Midbrain (tissue), 1 donor: ENCODE measurements around the gene MESP2.

Source experiments
- DNase-seq: peaks from one replicate; lab custom pipeline; 2025; lab: John Stamatoyannopoulos, UW

Gene MESP2

DNA sequence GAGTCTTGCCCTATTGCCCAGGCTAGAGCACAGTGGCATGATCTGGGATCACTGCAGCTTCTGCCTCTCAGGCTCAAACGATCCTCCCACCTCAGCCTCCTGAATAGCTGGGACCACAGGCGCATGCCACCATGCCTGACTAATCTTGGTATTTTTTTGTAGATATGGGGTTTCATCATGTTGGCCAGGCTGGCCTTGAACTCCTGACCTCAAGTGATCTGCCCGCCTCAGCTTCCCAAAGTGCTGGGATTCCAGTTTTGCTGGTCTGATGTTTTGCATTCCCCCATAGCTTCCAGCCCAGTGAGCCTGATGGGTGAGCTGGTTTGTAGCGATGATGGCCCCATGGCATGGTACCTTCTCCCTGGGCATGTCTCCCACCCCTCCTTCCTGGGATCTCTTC, 20.4 kb upstream of the MESP2 start:
- DNase-seq: no peak

DNA sequence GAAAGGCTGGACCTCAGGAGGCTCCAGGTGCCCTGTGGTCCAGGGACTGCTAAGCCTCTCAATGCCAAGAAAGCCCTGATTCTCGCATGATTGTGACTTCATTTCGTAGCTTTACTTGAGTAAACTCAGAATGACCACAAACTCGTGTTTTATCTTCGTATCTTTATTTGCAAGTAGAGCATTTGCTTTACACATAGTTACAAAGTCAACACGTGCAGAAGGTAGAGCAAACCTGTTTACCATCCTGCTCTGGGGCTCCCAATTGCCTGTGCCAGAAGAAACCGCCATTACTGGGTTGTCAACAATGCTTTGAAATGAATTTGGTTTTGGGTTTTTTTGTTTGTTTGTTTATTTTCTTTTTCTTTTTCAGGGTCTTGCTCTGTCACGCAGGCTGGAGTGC, 19.2 kb upstream of the MESP2 start:
- no peak for DNase-seq

DNA sequence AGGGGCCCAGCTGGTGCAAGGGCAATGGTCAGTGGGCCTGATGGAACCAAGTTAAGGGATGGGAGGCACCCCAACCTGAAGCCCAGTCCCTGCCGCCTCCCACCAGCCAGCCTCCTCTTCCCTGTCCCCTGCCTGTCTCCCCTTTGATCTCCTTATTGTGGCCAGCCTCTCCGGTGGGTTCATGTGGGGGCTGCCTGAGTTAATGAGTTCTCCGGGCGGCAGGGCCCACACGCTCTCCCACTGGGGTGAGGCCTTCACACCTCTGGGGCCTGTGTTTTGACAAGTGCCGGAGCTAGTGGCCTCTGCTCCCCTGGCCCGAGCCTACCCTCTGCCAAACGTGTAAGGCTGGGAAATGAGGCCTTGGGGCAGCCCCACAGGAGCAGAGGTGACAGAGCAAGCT, 17.8 kb upstream of the MESP2 start:
- no peak for DNase-seq

DNA sequence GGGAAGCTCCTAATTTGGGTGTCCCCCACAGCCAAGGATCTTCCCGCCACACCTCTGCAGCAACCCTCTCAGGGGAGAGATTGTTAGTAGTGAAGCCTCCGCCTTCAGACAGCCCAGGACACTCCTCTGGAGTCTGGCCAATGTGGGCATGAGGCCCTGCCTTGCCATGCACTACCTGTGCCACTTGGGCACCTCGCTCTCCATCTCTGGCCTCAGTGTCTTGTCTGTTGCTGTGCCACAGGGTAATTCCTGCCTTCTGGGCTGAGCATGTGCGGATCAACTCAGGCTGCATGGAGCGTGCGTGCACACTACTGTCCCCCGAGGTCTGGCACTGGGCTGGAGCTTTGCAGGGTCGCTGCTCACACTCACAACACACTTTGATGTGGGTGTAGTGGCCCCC, 17.2 kb upstream of the MESP2 start:
- no peak for DNase-seq

DNA sequence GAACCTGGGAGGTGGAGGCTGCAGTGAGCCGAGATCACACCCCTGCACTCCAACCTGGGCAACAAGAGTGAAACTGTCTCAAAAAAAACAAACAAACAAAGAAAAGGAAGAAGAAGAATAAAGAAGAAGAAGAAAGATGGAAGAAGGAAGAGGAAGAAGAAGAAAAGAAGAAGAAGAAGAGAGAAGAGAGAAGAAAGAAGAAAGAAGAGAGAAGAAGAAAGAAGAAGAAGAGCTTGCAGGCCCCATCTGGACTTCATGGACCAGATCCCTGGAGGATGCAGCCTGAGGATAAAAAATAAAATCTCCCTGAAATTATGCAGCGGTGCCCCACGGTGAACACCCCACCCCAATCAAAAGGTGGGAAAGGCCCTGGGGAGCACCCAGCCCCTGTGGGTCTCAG, 16.3 kb upstream of the MESP2 start:
- DNase-seq: no peak

DNA sequence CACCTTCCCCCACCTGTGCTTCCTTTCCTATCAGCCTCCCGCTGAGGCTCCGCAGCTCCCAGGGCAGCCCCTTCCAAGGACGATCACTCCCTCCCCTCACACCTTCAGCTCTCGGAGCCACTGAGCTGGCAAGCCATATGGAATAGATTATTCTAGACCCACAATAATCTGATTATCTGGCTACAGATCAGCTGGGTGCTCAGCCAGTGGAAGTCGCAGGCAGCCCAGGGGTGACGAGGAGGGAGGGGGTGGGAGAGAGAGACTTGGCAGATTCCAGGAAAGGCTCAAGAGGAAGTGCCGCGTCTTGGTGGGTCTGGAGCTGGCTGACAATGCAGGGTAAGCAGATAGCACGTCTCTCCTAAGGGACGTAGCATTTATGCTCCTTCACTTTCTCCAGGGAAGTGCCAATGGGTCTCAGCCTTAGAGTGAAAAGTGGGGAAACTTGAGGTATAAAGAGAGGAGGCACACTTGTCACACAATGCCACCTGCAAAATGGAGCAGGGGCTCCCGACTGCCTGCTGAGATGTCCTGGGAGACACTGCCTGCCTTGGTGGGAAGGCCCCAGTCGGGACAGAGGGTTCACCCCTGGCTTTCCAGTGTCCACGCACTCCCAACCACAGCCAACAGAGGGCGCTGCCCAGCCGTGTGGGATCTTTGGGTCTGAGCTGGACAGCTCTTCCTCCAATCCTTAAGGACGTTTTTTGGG, 15.7 kb upstream of the MESP2 start:
- peak; percentile 82 for DNase-seq

DNA sequence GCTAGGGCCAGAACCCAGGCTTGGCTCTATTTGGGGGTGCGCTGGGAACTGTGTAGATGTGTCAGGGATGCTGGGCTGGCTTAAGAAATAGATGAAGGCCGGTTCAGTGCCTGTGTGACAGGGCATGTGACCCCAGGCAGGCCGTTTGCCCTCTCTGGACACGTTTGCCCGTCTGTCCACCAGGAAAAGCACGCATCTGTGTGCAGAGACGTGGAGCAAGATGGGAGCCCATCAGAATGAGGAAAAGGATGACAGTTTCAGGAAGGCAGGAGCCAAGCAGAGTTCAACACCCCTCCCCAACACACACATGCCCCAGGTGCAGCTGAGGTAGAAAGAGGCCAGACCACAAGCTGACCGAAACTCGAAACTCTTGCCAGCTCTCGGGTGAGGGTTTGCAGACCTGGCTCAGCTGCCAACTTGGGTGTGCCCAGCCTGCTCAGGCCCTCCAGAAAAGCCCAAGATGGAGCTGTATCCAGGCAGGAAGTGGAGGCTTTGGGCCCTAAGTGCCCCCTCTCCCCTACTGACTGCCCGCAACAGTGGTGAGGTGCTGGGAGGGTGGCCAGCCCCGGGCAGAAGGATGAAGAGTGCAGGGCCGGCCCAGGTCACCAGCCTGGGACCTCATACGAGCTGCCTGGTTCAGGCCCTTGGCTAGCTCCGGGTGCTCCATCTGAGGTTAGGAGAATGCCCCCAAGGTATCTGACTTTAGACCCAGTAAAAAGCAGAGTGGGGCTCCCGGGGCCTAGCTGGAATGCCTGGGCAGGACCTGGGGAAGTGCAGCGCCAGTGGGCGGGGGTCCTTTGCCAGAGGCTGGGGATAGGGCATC, 14.9 kb upstream of the MESP2 start:
- no peak for DNase-seq

DNA sequence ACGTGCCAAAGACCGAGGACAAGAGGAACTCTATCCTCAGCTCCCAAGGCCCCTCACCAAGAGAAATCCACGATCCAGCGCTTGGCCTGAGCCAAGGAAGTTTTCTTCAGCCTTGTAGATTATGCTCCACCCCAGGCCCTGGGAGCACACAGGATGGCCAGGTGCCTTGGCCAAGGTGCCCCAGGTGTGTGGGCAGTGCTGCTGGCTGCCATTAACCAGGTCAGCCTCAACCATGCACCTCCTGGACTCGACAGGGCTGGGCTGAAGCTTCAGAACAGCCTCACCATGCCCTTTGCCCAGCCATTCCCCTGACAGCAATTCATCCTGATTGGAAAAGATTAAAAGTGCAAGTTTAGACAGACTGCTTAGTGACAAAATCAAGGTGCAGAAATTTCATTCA, 14.2 kb upstream of the MESP2 start:
- DNase-seq: no peak

DNA sequence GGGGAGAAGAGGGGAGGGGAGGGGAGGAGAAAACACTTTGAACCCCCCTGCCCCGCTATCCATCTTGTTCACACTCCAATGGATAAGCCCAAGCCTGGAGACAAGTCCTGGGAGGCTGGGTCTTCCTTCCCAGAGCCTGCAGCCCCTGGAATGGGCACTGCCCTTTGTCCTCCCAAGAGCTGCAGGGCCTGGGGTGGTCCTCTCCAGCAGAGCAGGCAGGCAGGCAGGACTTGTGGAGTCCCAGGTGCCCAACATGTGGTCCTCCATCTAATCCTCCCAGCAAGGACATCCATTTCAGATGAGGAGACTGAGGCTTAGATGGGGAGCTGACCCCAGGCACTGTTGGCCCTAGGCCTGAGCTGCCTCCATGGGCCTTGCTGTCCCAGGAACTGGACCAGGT, 10.4 kb upstream of the MESP2 start:
- DNase-seq: no peak

DNA sequence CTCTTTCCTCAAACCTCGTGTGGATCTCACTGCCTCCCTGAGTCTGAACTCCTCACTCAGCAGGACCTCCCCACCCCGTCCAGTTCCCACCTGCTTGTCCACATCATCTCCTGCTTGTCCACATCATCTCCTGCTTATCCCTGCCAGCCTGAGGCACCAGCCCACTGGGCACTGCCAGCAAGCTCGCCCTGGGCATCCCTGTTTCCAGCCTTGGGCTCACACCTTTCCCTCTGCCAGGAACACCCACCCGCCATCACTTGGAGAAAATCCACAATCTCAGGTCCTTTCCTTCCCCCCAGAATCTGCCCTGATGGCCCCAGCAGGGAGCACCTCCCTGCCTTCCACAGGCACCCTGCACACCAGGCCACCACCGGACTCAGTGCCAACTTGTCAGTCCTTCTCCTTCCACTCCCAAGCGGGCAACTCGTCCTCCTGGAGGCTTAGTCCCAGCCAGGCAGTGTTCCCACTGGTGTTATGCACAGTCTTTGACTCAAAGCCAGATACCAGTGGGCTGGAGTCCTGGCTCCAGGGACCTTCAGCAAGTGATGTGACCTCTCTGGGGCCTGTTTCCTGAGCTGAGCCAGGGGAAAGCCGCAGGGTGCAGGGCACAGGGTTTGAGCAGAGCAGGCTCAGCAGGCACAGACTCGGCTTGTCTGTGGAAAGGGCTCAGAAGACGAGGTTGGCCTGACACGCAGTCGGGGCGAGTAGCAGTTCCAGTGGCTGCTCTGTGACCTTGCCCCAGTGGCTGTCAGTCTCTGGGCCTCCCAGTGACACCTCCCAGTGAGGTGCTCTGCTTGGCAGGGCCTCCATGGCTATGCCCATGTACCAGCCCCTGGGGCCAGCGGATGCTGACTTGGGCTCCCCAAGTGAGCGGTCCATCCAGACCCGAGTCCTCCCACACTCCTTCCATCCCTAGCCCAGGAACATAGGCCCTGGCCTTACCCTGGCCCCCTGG, 9.5 kb upstream of the MESP2 start:
- DNase-seq: no peak

DNA sequence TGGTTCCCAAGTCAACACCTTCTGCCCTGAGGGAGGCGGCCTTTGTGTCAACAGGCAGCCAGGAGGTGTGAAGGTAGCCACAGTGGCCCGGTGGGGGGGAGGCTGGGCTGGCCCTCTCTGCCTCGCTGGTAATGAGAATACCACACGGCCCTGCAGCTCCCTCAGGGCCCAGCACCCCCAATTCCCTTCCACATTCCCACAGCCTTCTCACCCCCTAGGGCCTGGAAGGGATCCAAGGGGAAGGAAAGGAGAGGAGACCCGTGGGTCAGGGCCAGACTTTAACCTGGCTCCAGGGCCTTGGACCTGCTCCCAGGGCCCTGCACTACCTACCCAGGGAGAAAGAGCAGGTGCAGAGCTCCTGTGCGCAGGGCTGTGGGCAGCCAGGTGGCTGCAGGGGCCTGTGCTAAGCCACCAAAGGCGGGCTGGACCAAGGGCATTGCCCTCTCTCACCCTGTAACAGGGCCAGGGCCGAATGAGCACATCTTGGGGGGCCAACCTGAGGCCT, 8.7 kb upstream of the MESP2 start:
- no peak for DNase-seq

DNA sequence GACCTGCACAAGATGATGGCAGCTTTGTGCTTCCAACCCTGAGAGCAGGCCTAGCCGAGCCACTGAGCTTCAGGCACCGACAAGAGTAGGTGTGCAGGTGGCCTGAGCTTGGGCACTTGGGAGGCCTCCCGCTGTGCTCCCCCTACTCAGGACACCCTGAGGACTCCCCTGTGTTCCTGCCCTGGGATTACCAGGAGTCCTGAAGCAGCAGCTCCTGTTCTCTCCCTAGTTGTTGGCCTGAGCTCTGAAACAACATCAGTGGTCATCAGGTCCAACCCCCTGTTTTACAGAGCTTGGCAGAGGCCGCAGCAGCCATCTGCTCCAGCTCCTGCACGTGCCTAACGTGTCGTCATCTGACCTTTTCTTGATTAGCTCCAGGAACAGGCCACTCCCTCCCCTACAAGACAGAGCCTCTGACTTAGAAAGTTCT, 8.0 kb upstream of the MESP2 start:
- DNase-seq: no peak

DNA sequence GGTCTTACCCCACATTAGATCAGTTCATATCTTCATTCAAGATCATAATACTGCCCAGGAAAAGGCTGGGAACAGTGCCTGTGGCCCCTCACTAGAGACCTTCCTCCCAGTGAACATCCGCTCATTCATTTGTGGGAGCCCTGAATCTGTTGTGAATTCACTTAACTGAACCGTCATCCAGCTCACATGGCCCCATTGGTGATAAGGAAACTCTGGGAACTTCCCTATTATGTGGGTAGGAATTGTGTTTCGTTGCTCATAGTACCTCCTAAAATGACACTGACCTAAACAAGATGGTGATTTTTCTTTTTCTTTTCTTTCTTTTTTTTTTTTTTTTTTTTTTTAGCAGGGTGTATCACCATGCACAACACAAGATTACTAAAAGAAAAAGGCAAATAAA, 6.8 kb upstream of the MESP2 start:
- DNase-seq: no peak

DNA sequence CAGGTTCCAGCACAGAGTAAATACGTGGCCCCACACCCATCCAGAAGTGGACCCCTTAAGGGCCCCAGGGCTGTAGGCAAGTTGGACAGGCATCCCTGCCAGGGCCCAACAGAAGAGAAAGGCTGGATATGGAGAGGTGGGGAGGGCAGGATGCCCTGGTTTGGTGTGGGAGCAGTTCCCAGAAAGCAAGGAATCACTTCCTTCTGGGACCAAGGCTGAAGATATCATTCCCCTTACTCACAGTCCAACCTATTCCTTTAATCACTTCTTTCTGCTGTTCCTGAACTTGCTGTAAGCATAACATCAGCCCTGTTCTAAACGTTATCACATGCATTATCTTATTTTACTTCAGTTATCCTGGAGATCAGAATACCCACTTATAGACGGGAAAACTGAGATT, 6.1 kb upstream of the MESP2 start:
- DNase-seq: no peak

DNA sequence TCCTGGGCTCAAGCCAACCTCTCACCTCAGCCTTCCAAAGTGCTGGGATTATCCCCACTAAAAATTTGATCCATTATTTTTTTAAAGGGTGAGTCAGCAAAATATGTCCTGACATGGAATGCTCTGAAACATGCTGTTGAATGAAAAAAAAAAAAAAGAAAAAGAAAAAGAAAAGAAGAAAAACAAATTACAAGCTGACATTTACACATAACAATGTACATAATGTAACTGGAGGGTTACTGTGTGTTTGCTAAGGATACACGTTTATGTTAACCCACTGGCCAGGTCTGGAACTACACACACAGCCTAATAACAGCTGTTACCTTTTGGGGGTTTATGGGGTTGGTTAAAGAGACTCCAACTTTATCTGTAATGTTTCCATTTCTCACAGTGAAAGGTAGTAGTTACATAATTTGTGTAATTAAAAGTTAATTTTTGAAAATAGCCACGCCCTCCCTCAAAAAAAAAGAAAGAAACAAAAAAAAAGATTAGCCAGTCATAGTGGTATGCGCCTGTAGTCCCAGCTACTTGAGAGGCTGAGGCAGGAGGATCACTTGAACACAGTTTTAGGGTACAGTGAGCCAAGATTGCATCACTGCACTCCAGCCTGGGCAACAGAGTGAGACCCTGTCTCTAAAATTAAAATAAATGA, 3.1 kb upstream of the MESP2 start:
- DNase-seq: no peak

DNA sequence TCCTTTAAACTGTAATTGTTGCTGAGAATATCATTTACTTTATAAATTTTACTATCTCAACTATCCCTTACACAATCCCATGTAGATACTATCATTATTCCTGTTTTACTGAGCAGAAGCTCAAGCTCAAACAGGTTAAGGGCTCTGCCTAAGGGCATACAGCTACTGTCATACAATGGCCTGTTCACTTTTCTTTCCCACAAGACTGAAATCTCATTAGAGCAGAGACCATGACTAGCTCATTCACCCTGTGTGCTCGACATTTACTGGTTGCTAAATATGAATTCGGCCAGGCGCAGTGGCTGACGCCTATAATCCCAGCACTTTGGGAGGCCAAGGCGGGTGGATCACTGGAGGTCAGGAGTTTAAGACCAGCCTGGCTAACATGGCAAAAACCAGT, 1.6 kb upstream of the MESP2 start:
- no peak for DNase-seq

DNA sequence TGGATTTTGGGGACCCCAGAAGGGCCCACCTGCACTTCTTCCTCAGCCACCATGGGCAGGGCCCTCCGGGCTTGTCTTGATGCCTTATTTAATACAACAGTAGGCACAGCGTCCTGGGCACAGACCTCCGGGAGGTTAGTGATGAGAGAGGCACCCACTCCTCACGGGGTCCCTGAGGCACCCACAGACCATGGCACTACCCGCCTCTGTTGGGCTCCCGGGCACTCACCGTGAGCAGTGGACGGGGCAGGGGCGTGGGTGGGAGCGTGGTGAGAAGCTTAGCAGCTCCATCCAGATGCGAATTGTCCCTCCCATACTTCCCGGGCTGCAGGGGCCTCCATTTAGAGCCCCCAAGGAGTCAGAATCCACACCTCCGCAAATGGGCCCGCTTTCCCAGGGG, 317 bp upstream of the MESP2 start:
- no peak for DNase-seq

DNA sequence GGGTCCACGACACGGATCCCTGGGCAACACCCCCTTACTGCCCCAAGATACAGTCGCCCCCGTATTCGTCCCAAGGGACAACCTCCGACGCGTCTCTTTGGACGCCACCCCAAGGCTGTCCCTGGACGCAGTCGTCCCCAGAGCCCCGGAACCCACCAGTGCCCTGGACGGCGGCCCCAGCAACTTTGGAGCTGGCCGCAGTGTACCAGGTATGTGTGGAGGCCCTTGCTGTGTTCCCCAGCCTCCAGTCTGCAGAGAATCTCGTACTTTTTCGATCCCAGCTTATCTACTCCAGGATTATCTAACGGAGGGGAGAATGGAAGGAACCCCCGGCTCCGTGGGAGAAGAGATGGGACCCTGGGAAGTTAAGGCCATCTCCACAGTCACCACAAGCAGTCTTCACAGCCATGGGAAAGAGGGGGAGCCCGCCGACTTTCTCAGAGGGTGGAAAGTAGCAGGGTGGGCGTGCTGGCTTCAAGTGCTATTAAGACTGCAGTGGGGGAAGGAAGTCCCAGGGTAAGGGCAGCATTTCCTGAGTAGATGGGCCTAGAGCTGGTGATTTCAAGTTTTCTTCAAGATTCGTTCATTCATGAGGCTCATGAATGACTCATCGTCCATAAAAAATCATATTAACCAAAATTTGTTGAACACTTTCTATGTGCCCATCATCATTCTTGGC, 1.1 kb downstream of the MESP2 start:
- DNase-seq: no peak

DNA sequence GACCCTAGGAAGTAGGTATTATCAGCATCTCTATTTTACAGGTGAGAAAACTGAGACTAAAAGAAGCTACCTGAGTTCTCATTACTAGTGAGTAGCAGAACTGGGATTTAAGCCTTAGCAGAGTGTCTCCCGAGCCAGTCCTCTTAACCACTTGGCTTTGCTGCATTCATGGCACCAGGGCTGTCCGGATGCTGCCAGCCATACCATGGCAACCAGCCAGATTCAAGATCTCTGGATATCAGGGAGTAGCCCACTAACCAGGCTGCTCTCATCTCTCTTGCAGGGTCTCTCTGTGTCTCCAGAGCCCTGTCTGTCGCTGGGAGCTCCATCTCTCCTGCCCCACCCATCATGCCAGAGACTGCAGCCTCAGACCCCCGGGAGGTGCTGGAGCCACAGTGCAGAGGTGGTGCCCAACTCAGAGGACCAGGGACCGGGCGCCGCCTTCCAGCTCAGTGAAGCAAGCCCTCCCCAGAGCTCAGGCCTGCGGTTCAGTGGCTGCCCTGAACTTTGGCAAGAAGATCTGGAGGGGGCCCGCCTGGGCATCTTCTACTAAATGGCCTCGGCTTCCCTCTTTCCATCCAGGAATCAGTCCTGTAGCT, 1.7 kb downstream of the MESP2 start:
- peak; percentile 28 for DNase-seq

DNA sequence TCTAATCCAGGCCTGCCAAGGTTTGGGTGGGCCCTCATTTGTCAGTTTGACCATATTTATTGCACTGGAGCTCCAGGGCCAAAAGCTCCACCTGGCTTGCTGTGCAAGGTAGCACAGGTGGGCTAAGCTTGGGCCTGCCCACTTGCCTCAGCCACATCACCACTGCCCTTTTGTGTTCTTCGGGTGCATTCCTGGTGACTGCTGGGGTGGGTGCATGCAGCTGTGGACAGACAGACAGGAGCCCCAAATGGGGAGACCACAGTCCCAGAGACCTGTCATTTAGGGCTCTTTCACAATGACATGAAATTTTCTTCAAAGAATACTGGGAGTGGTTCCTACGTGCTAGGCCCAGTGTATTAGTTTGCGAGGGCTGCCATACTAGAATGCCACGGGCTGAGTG, 2.7 kb downstream of the MESP2 start:
- no peak for DNase-seq

DNA sequence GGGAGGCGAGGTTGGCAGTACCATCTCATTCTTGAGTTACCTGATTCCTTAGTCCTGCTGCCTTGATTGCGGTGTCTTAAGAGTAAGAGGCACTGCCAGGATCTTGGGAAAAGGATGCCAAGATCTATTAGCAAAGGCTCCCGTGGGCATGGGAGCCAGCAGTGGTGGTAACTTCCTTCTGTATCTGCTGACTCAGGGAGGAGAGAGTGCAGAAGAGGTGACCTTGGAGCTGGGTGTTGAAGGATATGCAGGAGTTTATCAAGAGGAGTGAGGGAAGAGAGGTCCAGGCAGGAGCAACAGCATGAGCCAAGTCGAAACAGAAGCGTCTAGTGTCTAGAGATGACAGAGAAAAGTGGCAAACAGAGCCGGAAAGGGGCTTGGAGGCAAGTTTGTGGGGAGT, 4.5 kb downstream of the MESP2 start:
- DNase-seq: no peak
